K562 (cell line): ENCODE data around the gene UBA1. TPM values are rescaled to one million over a fixed set of nuclear protein-coding genes. Genes with fewer than 3 reads are reported as not detected.

Experiments used
- CHD1 ChIP-seq: fragments of 200-600 bp; sonication (generic); IDR thresholded peaks from one replicate; pipeline ENCODE4 v1.6.1; 2012; ENCODE audit warnings: mild to moderate bottlenecking, moderate library complexity, low read length, inconsistent platforms
- CXXC5 ChIP-seq: fragments of 250-450 bp; sonication (Bioruptor Pico); IDR thresholded peaks from 2 replicates; pipeline ENCODE4 v1.8.0; 2022; ENCODE audit warnings: inconsistent platforms, mild to moderate bottlenecking, moderate library complexity
- DPF2 ChIP-seq: fragments of 450-650 bp; IDR thresholded peaks from 2 replicates; pipeline ENCODE4 v1.6.1; 2016
- ELF2 ChIP-seq: fragments of 250-450 bp; sonication (Bioruptor Pico); IDR thresholded peaks from 2 replicates; pipeline ENCODE4 v1.5.0; 2021; ENCODE audit warnings: mild to moderate bottlenecking
- EZH2 ChIP-seq: IDR thresholded peaks from 2 replicates; pipeline ENCODE4 v1.6.1; 2012; ENCODE audit warnings: low read depth, mild to moderate bottlenecking, inconsistent platforms, low read length, borderline replicate concordance
- HMGN3 ChIP-seq: IDR thresholded peaks from 2 replicates; pipeline ENCODE4 v1.6.1; 2011; ENCODE audit warnings: borderline replicate concordance, low read depth, mild to moderate bottlenecking, mixed read lengths, low read length; ENCODE audit not compliant: insufficient read length; ENCODE audit errors: extremely low read depth
- HNRNPLL ChIP-seq: fragments of 200-400 bp; formaldehyde crosslinking; IDR thresholded peaks from 2 replicates; pipeline ENCODE4 v1.6.1; 2017; ENCODE audit warnings: low read length, low read depth, mild to moderate bottlenecking; ENCODE audit not compliant: poor library complexity, severe bottlenecking
- KLF13 ChIP-seq: fragments of 450-650 bp; IDR thresholded peaks from 2 replicates; pipeline ENCODE4 v1.6.1; 2016; ENCODE audit warnings: missing genetic modification characterization, low read depth, mild to moderate bottlenecking, missing compliant biosample characterization, moderate library complexity, borderline replicate concordance
- MEIS2 ChIP-seq: fragments of 450-650 bp; IDR thresholded peaks from 2 replicates; pipeline ENCODE4 v1.6.1; 2014; ENCODE audit warnings: mild to moderate bottlenecking; ENCODE audit not compliant: partially characterized antibody
- NCOA6 ChIP-seq: fragments of 450-650 bp; IDR thresholded peaks from 2 replicates; pipeline ENCODE4 v1.6.1; 2017; ENCODE audit warnings: mild to moderate bottlenecking
- NFATC3 ChIP-seq: fragments of 450-650 bp; IDR thresholded peaks from 2 replicates; pipeline ENCODE4 v1.6.1; 2017; ENCODE audit warnings: mild to moderate bottlenecking
- NFIC ChIP-seq: fragments of 450-650 bp; IDR thresholded peaks from 2 replicates; pipeline ENCODE4 v1.6.1; 2017; ENCODE audit warnings: mild to moderate bottlenecking, inconsistent platforms
- NFIX ChIP-seq: fragments of 250-450 bp; sonication (Bioruptor Pico); IDR thresholded peaks from 2 replicates; pipeline ENCODE4 v1.4.0; 2020; ENCODE audit warnings: low read depth, mild to moderate bottlenecking, moderate library complexity
- NONO ChIP-seq, 2 experiments: fragments of 200-400 bp in 1 of 2; fragments of 450-650 bp in 1 of 2; formaldehyde crosslinking in 1 of 2; IDR thresholded peaks; 2 replicates each; pipeline ENCODE4 v1.6.1; 2017; ENCODE audit warnings: low read depth in 2 of 2, mild to moderate bottlenecking in 2 of 2, moderate library complexity in 2 of 2, low read length in 1 of 2
- NR1H2 ChIP-seq: sonication (generic); formaldehyde crosslinking; IDR thresholded peaks from 2 replicates; pipeline ENCODE4 v1.4.0; 2020; ENCODE audit warnings: mild to moderate bottlenecking, missing genetic modification reagents
- NRF1 ChIP-seq, 2 experiments: fragments of 450-650 bp; IDR thresholded peaks in 1 of 2; conservative IDR thresholded peaks in 1 of 2; 2 replicates each; pipeline ENCODE4 v1.6.1; 2014; ENCODE audit warnings: mild to moderate bottlenecking in 2 of 2
- PATZ1 ChIP-seq: fragments of 250-450 bp; sonication (Bioruptor Pico); IDR thresholded peaks from 2 replicates; pipeline ENCODE4 v1.5.0; 2020; ENCODE audit warnings: mild to moderate bottlenecking, borderline replicate concordance
- PML ChIP-seq: IDR thresholded peaks from 2 replicates; pipeline ENCODE4 v1.6.1; 2012; ENCODE audit warnings: low read length, inconsistent platforms
- RAD51 ChIP-seq: fragments of 450-650 bp; IDR thresholded peaks from 2 replicates; pipeline ENCODE4 v1.7.1; 2016; ENCODE audit warnings: low read depth, mild to moderate bottlenecking, borderline replicate concordance
- TAF1 ChIP-seq: IDR thresholded peaks from 2 replicates; pipeline ENCODE4 v1.6.1; 2011; ENCODE audit warnings: mild to moderate bottlenecking, low read length, moderate library complexity; ENCODE audit not compliant: insufficient read depth, control insufficient read depth, severe bottlenecking; ENCODE audit errors: extremely low read depth
- TAF7 ChIP-seq: fragments of 450-650 bp; IDR thresholded peaks from 2 replicates; pipeline ENCODE4 v1.6.1; 2016; ENCODE audit warnings: missing genetic modification characterization, missing compliant biosample characterization
- TBP ChIP-seq: optimal IDR thresholded peaks from 2 replicates; pipeline ENCODE3; 2011; ENCODE audit warnings: low read depth, low read length, improper control_type of control experiment
- ZBTB1 ChIP-seq: sonication (generic); formaldehyde crosslinking; IDR thresholded peaks from 2 replicates; pipeline ENCODE4 v1.8.1; 2023; ENCODE audit warnings: missing genetic modification reagents, low read depth, mild to moderate bottlenecking, borderline replicate concordance
- ZNF133 ChIP-seq: fragments of 250-450 bp; sonication (Bioruptor Pico); IDR thresholded peaks from 2 replicates; pipeline ENCODE4 v1.4.0; 2020; ENCODE audit warnings: mild to moderate bottlenecking
- ZNF134 ChIP-seq: fragments of 250-450 bp; sonication (Bioruptor Pico); conservative IDR thresholded peaks from 2 replicates; pipeline ENCODE4 v1.4.0; 2020
- ZNF655 ChIP-seq: fragments of 250-450 bp; sonication (Bioruptor Pico); IDR thresholded peaks from 2 replicates; pipeline ENCODE4 v1.5.0; 2021
- ZNF79 ChIP-seq: fragments of 250-450 bp; sonication (Bioruptor Pico); IDR thresholded peaks from 2 replicates; pipeline ENCODE4 v1.4.0; 2020; ENCODE audit warnings: low read depth, mild to moderate bottlenecking, moderate library complexity
- polyA plus RNA-seq, 8 experiments: library from polyadenylated mRNA; depleted of rRNA in 4 of 8; stranded (reverse) in 5 of 8; unstranded in 3 of 8; fragments of >200 nt; fragmentation: Nextera tagmentation in 2 of 8; fragmentation: Illumina TruSeq in 1 of 8; extraction: Ambion mirVana in 2 of 8; extraction: Trizol in 1 of 8; gene quantifications; 2 replicates each; pipeline versions ENCODE4 v1.2.1 to v1.2.3, GENCODE V29; 2011 to 2014; ENCODE audit warnings: inconsistent platforms in 1 of 8, missing spikeins in 1 of 8
- total RNA-seq, 7 experiments: library from RNA; depleted of rRNA in 6 of 7; stranded (reverse); fragments of >200 nt in 6 of 7; fragmentation: Illumina TruSeq in 2 of 7; extraction: Trizol in 2 of 7; gene quantifications; 2 replicates each; pipeline versions ENCODE4 v1.2.1 to v1.2.3, GENCODE V29; 2011 to 2021; ENCODE audit warnings: low replicate concordance in 1 of 7

Gene UBA1
- total and polyA plus RNA-seq, 9 of the 15 experiments (the other 6 are each of a cell fraction or from before 2014, with no cell fraction given): 32.0 to 174 (median 93.6) TPM

- TF ChIP-seq DPF2: 0 out of 2 replicates have a peak, but pooled peaks have one; percentile 24
- no peak for TF ChIP-seq NR1H2 (CRISPR knock-in tag)
- TF ChIP-seq PML: peak; percentile 75; the same call in 1 of the 2 replicates
- peak; percentile 43; the same call in 1 of the 2 replicates for TF ChIP-seq CXXC5 (CRISPR knock-in tag)
- TF ChIP-seq ELF2 (CRISPR knock-in tag): no peak
- TF ChIP-seq NONO (IDR thresholded peaks at IDR 0.05; ENCODE audit: low read depth in 2 of 2, low read length in 1 of 2): 0 out of 4 replicates have a peak, but pooled peaks of 1 of the 2 experiments have one; percentile 32
- peak; percentile 40; the same call in 1 of the 2 replicates for TF ChIP-seq KLF13 (tag)
- peak; percentile 77 for TF ChIP-seq TAF1
- no peak for TF ChIP-seq ZNF134
- TF ChIP-seq HNRNPLL: peak; percentile 22
- no peak for TF ChIP-seq RAD51
- no peak for TF ChIP-seq PATZ1 (CRISPR knock-in tag)
- peak; percentile 66 for TF ChIP-seq MEIS2
- TF ChIP-seq NRF1 (conservative IDR thresholded peaks at IDR 0.05 in 1 of 2, IDR thresholded peaks at IDR 0.05 in 1 of 2): peak; percentile 15 to 25; a peak in 1 of 4 replicates
- peak; percentile 54; the same call in 1 of the 2 replicates for TF ChIP-seq NFIC
- TF ChIP-seq CHD1: peak; percentile 62
- TF ChIP-seq ZNF133 (CRISPR knock-in tag): no peak
- TF ChIP-seq ZNF79: no peak
- no peak for TF ChIP-seq ZBTB1 (CRISPR knock-in tag)
- TF ChIP-seq EZH2: no peak
- TF ChIP-seq TAF7 (tag): no peak; the same call in 1 of the 2 replicates
- no peak for TF ChIP-seq NFIX (CRISPR knock-in tag)
- no peak for TF ChIP-seq NFATC3
- peak; percentile 86 for TF ChIP-seq TBP
- TF ChIP-seq HMGN3: peak; percentile 59
- no peak for TF ChIP-seq ZNF655 (CRISPR knock-in tag)
- TF ChIP-seq NCOA6: no peak
Observed at GRCh38 chrX:47193475-47194193, at the start of gene UBA1 (continued).
